Fibroblast of skin of left quadriceps (primary cell): ENCODE results near the gene AK1.

Experiments
- DNase-seq, 2 experiments: peaks; one replicate each; pipeline ENCODE4 v3.0.0-alpha.2; 2013; ENCODE audit warnings: low read depth in 2 of 2

Gene AK1

DNA sequence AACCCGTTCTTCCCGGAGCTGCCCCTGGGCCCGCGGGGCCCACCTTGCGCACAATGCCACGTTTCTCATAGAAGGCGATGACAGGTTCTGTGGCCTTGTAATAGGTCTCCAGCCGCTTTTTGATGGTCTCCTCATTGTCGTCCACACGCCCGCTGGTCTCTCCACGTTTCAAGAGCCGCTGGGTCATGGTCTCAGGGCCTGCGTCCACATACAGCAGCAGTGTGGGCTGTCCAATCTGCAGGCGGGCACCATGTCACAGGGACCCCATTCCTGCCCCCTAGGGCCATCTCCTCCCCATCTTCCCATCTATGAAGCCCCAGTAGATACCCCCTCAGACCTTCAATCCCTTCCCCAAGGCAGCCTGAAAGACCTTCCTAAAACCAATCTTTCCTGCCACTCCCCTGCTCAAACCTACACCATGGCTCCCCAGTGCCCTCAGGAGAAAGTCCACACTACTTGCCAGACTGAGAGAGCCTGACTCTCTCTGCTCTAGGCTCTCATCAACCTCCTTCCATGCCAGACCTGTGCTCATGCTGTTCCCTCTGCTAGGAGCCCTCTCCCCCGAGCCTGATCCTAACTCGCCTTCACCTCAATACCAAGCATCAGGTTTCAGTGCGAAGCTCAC is 9.1 kb downstream of the AK1 start:
- no peak for DNase-seq

DNA sequence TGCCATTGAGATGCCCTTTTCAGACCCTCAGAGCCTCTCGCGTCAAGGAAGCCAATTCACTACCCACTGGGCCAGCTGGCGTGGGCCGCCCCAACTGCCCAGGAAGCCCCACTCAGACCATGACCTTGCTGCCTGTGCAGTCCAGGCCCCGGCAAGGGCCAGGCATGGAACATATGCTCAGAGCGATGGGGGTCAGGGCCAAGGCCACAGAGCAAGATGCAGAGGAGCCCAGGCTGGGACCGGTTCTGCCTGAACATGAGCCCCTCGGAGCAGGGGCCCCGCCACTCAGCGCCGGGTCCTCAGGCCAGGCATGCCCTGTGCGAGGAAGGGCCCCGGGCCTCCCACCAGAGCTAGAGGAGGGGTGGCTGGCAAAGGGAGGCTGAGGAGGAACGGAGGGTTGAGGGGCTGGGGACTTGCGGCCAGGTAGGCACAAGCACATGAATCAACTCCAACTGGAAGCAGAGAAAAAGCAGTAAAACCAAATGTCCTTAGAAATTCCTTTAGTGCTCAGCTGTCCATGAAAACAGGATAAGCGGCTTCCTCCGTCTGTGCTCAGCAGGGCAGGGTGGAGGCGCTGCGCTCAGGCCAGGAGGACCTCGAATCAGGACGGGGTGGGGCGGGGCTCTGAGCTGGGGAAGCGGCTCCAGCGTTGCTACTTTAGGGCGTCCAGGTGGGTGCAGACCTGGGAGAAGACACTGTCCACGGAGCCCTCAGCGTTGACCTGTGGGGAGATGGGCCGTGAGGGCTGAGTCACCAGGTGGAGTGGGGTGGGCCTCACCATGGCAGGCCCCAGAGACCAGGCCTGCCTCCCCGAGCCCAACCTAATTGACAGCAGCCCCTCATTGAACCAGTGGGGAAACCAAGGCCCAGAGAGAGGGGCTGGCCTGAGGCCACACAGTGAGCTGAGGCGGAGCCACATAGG is 9.9 kb downstream of the AK1 start:
- no peak for DNase-seq

DNA sequence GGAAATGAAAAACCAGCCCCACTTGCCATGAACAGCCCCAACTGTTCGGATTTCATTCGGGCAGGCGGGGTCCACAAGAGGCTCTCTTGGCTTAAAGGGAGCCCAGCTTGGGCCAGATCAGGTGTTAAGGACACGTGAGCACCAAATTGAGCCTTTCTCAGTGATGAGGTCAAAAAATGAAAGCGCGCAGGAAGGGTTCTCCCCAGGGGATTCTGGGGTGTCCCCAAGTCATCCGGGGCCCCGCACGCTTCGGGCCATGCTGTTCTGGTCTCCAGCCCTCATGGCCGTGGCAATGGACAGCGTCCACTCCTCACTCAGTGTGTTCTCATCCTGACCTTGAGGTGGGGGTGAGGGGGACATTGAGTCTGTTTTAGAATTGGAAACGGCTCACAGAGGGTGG is 10.9 kb downstream of the AK1 start:
- DNase-seq = no peak

DNA sequence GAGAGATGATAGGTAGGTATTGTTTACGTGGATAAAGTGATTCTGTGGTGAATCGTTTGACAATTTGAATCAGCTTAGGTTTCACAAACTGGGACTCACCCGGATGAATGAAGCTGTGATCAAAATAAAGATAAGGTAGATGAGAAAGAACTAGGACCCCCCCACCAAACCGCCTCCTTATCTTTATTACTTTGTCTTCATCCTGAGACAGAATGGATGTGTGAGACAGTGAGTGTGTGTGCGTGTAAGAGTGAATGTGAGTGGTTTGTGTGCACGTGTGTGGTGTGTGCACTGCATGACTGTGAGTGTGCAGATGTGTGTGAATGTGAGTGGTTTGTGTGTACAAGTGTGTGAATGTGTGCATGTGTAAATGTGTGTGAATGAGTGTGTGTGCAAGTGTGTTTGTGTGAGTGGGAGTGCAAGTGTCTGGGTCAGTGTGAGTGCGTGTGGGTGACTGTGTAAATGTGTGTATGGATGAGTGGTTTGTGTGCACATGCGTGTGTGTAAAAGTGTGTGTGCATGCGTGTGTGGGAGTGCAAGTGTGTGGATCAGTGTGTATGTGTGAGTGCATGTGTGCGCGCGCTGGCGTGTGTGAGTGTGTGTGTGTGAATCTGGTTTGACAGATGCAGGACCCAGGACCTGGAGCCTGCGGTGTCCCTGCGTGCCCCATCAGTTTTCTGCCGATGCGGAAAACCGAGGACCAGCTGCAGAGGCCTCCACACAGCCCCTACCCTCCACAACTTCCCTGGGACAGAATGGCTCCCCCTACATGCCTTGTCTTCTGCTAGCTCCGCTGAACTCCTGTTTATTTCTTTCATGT is 11.6 kb downstream of the AK1 start:
- no peak for DNase-seq

DNA sequence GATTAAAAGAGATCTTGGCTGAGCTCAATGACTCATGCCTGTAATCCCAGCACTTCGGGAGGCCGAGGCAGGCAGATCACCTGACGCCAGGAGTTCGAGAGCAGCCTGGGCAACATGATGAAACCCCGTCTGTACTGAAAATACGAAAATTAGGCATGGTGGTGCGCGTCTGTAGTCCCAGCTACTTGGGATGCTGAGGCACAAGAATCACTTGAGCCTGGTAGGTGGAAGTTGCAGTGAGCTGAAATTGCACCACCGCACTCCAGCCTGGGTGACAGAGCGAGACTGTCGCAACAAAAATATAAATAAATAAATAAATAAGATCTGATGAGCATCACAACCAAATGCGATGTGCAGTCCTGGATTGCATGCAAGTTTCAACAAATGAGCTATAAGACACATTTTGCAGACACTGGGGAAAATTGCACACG is 14.3 kb downstream of the AK1 start:
- DNase-seq = no peak

DNA sequence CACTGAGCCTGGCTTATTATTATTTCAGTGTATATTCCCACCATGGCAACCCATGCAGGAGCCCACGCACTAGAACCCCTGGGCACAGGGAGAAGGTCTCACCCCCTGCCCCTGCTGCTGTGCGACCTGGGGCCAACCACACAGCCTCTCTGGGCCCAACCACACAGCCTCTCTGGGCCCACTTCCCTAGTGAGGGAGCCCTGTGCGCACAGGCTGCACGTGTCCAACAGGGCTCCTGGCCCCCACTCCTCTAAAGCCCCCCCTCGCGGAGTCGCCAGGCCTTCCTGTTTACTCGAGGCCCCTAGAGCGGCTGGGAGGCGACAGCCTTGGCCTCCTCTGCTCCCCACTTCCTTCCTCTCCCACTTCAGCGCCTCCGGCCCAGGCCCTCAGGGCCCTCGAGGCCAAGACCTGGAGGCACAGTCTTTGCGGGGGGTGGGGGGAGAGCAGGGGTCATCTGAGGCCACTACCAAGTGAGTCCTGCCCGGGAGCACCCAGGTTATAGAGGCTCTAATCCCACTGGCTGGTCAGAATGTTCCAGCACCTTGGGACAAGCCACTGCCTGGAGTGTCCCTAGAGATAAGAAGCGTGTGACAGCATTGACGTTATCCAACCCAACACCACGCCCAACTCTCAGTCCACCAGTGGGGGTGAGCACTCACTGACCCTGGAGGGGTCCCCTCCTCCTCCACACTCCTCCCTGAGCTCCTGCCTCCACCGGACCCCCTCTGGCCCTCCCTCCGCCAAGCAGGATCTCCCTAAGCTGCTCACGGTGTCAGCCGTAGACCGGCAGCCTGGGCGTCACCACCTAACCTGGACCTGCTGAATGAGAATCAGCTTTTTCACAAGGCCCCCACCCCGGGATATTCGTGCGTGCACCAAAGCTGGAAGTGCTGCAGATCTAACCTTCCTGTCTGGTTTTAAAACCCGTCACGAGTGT is 15.1 kb downstream of the AK1 start:
- DNase-seq = no peak

DNA sequence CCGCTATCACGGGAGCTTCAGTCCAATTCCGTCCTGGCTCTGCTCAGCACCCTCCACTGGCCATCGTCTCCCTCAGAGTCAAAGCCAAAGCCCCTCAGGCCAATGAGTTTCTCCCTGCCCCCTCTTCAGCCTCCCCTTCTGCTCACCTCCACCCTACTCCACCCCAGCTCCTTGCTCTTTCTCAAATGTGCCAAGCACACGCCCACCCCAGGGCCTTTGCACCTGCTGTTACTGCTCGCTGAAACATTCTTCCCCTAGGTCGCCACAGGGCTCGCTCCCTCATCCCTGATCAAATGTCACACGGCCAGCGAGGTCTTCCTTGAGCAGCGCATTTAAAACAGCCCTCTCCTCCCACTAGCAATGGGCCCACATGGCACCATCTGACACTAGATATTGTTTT is 16.7 kb downstream of the AK1 start:
- no peak for DNase-seq

DNA sequence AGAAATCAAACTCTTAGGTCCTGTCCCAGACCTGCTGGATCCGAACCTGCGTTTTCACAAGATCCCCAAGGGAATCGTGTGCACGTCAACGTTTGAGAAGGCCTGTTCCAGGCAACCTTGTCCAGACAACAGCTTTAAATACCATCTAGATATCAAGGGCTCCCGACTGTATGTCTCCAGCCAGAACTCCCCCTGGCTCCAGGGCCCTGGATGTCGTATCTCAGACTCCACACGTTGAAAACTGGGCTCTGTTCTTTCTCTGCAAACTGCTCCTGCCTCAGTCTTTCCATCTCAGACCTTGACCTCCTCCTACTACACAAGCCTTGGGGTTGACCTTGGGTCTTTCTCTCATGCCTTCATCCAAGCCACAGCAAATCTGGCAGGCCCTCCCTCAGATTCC is 17.2 kb downstream of the AK1 start:
- DNase-seq = no peak

DNA sequence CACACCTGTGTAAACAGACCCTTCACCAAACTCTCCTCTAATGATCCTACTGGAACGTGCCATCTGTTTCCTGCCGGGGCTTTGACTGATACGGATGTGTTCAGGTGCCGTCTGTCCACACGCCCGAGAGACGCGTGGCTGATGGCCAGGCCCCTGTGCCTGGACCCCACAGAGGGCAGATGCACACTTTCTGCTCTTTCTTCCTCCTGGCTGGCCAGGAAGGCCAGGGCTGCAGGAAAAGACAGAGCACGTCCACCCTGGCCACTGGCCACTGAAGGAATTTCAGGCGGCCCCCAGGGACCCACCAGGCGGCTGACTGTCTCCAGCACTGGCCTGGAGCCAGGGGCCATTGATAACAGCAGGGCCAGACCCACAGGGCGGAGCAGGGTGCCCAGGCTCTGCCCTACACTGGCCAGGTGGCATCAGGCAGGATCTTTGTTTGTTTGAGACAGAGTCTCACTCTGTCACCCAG is 19.4 kb downstream of the AK1 start:
- DNase-seq = no peak

DNA sequence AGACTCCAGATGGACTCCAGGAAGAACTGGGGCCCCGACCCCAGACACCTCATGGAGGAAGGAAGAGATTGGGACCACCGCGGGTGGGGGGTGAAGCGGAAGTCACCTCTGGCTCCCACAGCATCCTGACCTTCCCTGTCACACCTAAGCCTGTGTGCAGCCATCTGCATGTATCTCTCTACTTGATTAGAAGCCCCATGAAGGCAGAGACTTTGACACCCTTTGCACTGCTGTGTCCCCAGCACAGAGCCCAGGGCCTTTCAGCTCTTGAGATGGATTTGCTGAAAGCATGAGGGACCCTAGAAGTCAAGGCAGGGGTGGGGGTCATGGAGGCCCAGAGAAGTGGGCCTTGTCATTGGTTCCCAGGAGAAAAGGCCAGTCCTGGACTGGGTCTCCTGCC is 20.2 kb downstream of the AK1 start:
- no peak for DNase-seq

DNA sequence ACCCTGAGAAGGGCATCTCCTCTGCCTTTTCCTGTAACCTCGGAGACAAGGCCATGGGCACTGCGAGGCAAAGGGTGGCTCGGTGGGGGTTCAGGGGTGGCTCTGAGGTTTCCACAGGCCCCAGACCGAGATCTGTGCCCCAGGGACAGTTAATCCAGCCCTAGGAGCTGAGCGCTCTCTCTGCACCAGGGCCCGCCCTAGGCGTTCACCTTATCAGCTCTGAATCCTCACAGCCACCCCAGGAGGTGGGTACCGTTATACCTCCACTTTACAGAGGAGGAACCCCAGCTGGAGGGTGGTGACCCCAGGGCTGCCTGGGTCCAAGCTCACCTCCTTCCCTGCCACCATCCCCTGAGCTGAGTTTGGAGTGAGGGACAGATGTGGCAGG is 20.8 kb downstream of the AK1 start:
- no peak for DNase-seq

DNA sequence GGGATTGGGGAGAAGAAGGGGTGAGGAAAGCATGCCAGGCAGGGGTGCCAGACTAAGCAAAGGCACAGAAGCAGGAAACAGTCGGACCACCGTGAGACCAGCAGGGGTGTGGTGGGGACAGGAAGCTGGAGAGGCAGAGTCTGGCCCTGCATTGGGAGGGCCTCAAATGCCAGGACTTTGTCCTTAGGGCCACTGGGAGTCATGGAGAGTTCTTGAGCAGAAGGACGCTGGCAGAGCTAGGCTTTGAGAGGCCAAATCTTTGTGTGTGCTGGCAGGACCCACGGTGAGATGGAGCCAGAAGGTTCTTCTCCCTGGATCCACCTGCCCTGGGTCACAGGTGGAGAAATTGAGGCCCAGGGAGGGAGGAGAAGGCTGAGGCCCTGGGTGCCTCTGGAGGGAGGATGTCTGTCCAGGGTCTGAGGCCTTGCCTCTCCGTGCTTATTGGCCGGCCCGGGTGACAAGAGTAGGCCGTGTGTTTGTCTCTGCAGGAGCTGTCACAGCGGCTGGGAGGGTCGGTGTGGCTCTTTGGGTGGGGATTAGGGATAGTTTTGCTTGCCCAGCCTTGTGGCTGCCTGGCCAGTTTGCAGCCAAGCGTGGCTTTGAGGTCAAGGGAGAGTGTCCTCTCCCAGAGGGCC is 21.3 kb downstream of the AK1 start:
- no peak for DNase-seq

DNA sequence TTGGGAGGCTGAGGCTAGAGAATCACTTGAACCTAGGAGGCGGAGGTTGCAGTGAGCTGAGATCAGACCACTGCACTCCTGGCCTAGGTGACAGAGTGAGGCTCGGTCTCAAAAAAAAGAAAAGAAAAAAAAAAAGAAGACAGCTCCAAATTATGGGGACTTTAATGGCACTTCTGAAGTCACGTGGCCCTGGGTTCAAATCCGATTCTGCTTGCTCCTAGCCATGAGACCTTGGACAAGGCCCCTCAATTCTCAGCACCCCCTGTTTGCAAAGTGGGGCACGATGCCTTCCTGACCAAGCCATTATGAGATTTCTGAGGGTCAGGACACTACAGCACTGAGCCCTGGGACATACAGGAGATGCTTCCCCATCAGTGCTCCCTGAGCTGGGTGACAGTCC is 22.0 kb downstream of the AK1 start:
- DNase-seq = no peak

DNA sequence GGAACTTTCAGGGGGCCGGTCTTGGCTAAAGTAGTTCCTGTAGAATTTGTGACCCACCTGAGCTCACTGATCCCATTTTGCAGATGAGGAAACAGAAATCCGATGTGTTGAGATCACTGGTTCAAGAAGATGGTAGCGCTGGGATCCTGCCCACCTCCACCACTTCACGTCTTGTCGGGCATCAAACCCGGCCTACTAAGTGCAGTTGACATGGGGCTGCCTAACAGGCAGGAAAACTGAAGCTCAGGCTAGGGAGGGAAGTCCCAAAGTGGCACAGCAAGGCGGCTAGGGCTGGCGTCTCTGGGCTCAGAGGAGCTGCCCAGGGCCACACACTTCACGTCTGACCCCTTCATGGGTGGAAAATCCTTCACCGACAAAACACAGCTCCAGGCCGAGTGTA is 22.5 kb downstream of the AK1 start:
- DNase-seq = no peak

DNA sequence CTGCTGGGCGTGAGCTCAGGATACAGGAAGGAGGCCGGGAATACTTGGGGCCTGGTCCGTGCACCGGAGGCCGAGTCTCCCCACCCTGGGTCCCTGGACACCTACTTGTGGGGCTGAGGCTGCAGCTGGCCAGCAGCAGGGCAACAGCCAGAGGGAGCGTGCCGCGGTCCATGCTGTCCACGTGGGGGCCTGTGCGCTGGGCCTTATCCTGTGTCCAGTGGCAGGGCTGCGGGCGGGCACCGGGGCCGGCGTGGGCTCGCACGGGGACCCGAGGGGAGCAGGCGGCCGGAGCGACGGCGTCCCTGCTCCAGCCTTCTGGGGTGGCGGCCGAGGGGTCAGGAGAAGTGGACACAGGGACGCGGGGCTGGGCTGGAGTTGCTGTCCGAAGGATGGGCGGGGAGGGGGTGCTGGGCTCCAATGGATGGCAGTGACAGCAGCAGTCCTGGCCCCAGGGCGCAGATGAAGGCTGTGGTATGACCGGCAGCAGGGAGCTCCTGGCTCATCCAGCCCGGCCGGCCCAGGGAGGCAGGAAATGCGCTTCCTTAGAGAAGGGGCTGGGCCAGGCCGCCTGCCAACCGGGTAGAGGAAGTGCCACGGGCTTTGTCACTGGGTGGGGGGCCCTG is 23.2 kb downstream of the AK1 start, which contains the start of gene ENG:
Gene ENG (minus strand): TSS at position 475 of the 623 bp plus-strand sequence. CDS start 303 bp downstream, at position 172.
- DNase-seq = no peak

DNA sequence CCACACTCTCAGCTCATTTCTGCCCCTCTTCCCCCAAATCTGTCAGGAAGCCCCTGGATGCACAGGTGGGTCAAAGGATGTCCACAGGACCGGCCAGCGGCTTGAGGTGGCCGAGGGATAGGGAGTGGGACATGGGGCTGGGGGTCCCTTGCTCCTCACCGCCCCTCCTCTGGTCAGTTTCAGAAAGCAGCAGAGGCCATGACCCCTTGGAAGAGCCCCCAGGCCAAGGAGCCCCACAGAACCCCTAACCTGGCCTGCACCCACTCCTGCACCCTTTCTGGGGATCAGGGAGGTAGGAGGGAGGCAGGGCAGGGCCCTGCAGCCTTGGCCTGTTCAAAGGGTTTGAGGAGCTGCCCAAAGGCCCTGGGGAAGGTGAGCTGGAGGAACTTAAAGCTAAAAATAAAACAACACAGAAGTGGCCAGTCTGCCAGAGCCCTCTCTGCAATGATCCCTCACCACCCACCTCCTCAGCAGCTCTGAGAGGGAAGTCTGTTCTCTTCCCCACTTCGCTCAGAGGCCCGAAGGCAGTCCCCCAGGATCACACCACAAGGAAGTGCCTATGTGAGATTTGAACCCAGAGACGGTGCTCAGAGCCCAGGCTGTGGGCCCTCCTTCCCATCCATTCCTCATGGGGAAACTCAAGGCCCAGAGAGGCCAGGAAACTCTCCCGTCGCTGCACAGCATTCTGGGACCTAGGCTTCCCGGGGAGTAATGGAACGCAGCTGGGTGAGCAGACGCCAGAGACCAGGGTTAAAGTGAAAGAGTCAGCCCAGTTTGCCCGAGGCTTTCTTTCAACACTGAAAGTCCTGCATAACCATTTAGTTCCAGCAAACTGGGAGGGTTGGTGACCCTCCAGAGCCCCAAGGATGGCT is 23.9 kb downstream of the AK1 start:
- DNase-seq = no peak

DNA sequence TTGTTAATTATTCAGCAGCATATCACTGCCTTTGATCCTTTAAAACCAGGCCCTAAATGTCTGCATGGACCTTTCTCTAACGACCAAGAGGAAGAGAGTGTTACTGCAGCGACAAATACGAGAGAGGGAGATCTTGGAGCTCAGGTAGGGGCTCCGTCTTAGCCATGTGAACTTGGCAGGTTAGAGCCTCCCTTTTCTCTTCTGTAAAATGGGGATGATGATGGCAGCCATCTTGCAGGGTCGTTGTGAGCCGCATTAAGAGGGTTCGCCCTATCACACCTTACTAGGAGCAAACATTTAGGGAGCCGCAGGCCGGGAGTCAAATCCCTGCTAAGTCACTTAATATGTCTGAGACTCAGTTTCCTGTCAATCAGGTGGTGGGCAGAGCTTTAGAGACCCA is 24.6 kb downstream of the AK1 start:
- no peak for DNase-seq

DNA sequence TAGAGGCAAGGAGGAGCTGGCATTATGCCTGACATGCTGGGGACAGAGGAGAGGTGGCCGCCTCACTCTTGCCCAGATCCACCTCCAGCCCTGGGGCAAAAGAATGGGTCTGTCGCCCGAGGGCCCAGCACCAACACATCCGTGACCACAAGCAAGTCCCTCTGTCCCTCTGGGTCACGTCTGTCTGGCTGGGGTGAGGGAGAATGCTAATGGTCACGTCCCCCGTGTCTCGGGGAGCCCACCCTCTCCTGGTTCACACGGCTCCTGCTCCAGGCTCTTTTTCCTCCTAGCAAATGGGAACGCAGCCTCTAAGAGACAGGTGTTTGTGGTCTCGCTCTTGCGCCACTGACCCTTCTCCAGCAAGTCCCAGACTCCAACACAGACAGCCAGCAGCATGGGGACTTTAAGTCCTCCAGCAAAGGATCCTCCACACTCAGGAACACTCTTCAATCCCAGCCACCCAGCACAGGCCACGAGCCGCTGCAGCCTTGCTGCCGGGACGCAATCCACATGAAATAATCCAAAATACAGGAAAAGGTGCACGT is 27.1 kb downstream of the AK1 start:
- DNase-seq = no peak
